Measurements from ENCODE around the gene SEMA3E.
"Not testable (repeated sequence)": the region's sequence is repeated elsewhere in the genome, so short reads cannot be mapped to it uniquely, and the experiment has no call there.

SEMA3E gene

GRCh38 chr7:83484826-83485225 lies 164.1 kb downstream of the SEMA3E start:
- DNase-seq: no peak

- DNase-seq: no peak
Observed at GRCh38 chr7:83484266-83484665, 164.7 kb downstream of the SEMA3E start.

DNA sequence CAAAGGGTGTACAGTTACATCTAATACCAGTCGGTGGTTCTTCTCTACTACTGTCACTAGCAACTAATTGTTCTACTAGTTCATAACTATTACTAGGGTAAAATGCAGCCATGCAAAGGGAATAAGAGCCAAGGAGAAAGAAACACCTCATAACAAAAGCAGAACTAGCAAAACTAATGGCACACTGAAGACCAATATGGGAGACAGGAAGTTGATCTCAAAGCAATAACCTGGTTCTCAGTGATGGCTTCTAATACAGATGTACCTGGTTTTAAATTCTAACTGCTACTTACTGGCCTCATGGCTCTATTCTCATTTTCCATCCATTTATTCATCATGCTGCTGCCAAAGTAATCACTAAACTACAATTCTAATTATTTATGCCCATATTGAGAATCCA lies 170.3 kb downstream of the SEMA3E start:
- no peak for DNase-seq

DNA sequence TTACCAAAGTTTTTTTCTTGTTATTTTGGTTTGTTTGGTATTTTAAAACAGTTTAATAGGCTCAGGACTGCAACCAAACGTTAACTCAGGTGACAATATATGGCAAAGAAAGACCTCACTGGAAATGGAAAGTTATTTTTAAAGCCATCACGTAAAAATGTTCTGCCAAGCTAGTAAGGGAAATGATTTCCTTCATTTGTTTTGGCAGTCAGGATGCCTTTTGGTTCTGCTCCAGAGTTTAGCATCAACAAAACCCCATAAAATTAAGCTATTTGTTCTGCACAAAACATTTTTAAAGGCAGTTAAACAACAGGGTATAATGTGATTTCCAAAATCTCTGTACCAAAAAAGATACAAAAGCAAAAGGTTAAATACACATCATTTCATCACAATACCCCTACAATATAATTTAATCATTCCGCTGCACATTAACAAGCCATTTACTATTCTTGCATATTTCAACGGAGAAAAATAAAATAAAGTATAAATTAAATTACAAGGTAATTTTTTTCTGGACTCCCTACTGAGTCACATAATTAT lies 172.4 kb downstream of the SEMA3E start:
- DNase-seq: no peak

- no peak for DNase-seq
Observed at GRCh38 chr7:83475420-83475819, 173.5 kb downstream of the SEMA3E start.

- DNase-seq: no peak
Observed at GRCh38 chr7:83472376-83472775, 176.6 kb downstream of the SEMA3E start.

DNA sequence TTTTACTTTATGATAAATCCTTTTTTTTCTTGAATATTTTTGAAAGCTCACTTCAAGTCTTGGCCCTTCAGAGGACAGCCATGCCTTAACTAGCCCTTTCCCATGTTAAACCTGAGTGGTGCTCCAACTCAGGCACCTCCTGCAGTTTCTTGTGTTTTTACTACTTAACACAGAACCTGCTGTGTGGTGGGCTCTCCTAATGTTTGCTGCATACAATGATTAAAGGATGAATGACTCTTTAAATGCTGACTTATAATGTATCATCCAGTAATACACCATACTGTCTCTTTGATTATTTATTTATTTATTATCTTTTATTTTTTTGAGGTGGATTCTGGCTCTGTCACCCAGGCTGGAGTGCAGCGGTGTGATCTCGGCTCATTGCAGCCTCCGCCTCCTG lies 179.4 kb downstream of the SEMA3E start:
- no peak for DNase-seq

DNA sequence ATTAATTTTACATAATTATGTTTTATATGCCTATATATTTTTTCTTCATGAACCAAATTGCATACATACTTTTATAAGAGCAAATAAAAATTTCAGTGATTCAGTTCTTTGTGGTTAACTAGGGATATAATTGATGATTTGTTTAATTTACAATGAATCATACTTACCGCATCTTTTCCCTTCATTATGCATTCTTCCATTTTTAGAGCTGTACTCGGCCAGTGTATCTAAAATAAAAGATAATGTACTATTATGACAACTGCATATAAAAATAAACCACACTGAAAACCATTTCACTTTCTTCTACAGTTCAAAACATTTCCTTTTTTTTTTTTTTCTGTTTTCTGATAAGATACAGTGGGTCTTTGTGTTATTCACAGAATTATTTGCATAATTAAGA lies 179.9 kb downstream of the SEMA3E start:
- DNase-seq: no peak

DNA sequence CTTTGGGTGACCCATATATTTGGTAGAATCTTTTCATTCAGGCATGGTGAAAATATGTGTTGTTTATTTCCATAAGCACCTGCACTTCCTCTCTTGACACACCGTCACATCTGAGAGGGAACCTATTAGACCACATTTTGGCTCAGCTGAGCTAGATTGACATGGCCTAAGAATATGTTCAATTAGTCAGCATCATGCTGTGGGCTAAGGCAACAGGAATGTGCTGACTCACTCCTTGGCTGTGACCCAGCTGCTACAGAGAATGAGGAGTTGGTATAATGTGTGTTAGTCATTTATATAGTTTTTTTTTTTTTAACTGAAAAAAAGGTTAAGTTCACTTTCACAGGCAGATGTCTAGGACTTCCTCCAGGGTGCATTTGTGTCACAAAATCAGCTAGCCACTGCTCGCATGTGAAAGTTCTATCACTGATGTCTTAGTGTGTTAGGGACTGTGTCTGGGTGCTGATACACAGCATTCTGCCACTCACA lies 180.6 kb downstream of the SEMA3E start:
- no peak for DNase-seq

DNA sequence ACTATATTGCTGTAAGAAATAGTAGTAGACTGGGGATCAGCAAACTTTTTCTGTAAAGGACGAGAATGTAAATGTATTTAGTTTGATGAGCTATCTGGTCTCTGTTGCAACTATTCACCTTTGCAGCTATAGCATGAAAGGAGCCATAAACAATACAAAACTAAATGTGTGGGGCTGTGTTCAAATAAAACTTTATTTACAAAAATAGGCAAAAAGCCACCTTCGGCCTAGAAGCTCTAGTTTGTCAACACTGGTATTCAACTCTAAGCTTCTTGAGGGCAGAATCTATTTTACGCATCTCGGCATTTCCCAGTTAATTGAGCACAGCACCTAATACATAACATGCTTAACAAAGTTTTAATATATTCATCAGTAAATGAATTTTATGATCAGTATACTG lies 181.4 kb downstream of the SEMA3E start:
- no peak for DNase-seq

- no peak for DNase-seq
Observed at GRCh38 chr7:83466956-83467355, 182.0 kb downstream of the SEMA3E start.

DNA sequence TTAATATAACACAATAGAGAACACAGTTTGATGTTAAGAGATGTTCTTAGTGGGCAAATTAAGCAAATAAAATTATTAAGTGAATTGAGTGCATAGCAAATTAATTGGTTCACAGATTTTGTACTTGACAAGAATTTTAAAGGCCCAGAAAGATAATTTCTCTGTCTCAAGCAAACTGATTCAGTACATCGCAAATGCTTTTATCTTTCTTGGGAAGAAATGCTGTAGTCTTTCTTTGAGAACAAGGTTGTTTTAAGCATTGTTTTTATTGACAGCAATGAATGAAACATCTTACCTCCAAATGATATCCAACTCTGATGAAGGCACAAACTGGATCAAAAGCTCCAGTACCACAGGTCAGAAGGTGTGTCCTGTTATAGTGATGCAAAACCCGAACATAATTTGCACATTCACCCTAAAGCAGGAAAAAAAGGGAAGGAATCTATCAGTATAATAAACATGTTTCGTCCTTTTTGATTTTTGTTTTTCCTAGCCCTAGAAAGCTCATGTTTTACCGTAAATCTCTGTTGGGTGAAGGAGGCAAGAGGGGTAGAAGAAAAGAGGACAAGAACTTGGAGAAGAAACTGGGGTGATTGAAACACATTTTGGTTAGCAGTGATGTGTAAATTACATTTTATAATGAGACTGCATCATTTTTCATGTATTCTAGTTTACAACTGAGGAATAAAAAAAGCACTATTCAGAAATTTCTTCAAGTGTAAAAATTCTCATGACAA lies 182.6 kb downstream of the SEMA3E start:
- no peak for DNase-seq

- DNase-seq: no peak
Observed at GRCh38 chr7:83465643-83466042, 183.3 kb downstream of the SEMA3E start.

DNA sequence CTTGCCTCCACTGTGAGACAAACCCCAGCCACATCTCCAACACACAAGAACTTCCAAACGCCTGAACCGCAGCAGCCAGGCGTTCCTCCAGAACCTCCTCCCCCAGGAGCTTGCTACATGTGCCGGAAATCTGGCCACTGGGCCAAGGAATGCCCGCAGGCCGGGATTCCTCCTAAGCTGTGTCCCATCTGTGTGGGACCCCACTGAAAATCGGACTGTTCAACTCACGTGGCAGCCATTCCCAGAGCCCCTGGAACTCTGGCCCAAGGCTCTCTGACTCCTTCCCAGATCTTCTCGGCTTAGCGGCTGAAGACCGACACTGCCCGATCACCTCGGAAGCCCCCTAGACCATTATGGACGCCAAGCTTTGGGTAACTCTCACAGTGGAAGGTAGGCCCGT lies 187.1 kb downstream of the SEMA3E start:
- DNase-seq: not testable (repeated sequence)

GRCh38 chr7:83459930-83460653 lies 188.8 kb downstream of the SEMA3E start:
- not testable (repeated sequence) for DNase-seq

DNA sequence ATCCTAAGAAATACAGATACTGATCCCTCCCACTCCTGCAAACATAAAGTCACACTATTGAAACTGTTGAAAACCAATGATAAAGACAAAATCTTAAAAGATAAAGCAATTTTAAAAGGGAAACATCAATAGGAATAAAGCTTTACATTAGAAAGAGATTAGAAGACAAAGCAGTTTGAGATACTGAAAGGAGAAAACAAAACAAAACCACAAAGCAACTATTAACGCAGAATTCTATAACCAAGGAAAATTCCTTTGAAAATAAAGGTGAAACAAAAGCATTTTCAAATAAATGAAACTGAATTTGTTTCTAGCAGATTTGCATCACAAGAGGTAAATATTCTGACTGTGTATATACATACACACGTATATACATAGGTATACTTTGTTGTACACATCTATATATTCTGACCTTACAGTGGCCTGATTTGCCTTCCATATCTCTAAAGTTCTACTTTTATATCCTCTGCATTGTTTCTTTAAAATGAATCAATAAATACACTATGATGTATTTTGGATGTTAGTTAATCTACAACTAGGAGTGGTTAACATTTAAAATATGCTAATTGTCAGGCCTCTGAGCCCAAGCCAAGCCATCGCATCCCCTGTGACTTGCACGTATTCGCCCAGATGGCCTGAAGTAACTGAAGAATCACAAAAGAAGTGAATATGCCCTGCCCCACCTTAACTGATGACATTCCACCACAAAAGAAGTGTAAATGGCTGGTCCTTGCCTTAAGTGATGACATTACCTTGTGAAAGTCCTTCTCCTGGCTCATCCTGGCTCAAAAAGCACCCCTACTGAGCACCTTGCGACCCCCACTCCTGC lies 189.6 kb downstream of the SEMA3E start:
- DNase-seq: not testable (repeated sequence)

- no peak for DNase-seq
Observed at GRCh38 chr7:83457022-83457892, 191.7 kb downstream of the SEMA3E start.

- no peak for DNase-seq
Observed at GRCh38 chr7:83456413-83456812, 192.5 kb downstream of the SEMA3E start.

DNA sequence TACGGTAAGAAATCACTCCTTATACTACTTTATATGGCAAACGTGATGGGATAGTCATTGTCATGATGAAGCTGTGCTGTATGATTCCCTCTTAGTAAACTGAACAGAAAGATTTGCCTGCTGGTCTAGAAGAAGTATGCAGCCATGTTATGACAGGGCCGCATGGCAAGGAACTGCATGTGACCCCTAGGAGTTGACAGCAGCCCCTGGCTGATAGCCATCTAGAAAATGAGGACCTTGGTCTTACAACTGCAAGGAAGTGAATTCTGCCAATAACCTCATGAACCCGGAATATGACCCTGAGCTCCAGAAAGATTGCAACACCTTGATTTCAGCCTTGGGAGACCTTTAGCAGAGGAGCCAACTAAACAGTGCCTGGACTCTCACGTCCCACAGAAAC lies 193.3 kb downstream of the SEMA3E start:
- no peak for DNase-seq

GRCh38 chr7:83452256-83452655 lies 196.7 kb downstream of the SEMA3E start:
- DNase-seq: no peak

GRCh38 chr7:83451501-83452045 lies 197.4 kb downstream of the SEMA3E start:
- DNase-seq: no peak

GRCh38 chr7:83449781-83450180 lies 199.2 kb downstream of the SEMA3E start:
- no peak for DNase-seq

Measured in CD4-positive, alpha-beta T cell treated with Interleukin-17A for 1 hour (primary cell).